Lower leg skin (tissue), 3 donors: ENCODE measurements around the gene GPR4.

Experiments
- POLR2A ChIP-seq, 2 donors: fragments of 450-650 bp; IDR thresholded peaks; one replicate each; pipeline ENCODE4 v1.6.1; 2016 to 2017; ENCODE audit warnings: antibody characterized with exemption in 2 of 2, mild to moderate bottlenecking in 1 of 2, moderate library complexity in 1 of 2
- TF ChIP-seq, protein P1 (sequence below), 3 donors: fragments of 450-650 bp; IDR thresholded peaks; one replicate each; pipeline ENCODE4 v1.5.1; 2016; ENCODE audit warnings: antibody characterized with exemption in 3 of 3, mild to moderate bottlenecking in 3 of 3, moderate library complexity in 2 of 3

DNA sequence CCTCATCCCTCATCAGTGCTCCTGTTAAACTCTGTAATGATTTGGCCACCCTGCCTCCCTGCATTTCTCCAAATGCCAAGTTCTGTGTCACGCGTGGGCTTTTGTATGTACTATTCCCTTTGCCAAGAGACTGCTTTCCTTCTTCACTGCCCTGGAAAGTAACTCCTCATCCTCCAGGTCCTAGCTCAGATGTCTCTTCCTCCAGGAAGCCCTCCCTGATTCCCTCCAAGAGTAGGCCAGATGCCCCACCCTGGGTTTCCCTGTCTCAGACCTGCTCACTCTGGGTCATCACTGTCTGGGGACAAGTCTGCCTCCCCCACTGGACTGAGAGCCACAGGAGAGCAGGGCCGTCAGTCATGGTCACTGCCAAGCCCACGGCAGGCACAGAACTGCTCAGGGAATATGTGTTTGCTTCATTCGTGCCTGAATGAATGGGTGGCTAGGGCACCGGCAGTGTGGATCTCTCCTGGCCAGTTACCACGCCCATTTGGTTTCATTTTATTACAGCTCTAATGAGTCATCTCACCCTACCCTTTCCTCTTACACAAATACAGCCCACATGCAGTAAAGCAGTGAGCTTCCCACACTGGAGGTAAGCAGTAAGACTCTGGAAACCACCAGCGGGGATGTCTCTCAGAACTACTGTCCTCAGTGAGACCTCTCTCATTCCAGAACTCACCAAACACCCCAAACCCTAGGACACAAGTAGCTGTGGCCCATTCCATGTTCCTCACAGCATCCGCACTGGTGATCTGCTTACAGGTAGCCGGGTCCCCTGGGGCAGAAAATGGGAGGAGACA, 12.1 kb upstream of the GPR4 start:
- TF ChIP-seq, protein P1, sequence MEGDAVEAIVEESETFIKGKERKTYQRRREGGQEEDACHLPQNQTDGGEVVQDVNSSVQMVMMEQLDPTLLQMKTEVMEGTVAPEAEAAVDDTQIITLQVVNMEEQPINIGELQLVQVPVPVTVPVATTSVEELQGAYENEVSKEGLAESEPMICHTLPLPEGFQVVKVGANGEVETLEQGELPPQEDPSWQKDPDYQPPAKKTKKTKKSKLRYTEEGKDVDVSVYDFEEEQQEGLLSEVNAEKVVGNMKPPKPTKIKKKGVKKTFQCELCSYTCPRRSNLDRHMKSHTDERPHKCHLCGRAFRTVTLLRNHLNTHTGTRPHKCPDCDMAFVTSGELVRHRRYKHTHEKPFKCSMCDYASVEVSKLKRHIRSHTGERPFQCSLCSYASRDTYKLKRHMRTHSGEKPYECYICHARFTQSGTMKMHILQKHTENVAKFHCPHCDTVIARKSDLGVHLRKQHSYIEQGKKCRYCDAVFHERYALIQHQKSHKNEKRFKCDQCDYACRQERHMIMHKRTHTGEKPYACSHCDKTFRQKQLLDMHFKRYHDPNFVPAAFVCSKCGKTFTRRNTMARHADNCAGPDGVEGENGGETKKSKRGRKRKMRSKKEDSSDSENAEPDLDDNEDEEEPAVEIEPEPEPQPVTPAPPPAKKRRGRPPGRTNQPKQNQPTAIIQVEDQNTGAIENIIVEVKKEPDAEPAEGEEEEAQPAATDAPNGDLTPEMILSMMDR (IDR thresholded peaks at IDR 0.05), result no peak
- no peak for TF ChIP-seq POLR2A (IDR thresholded peaks at IDR 0.05)
